Activated CD8-positive, alpha-beta memory T cell treated with anti-CD3 and anti-CD28 coated beads, Interleukin-2, amount 50 U/mL, for 4 hours (primary cell): ENCODE results near the gene MUC12.
"Not testable (repeated sequence)": the region's sequence is repeated elsewhere in the genome, so short reads cannot be mapped to it uniquely, and the experiment has no call there.

ENCODE experiments used
- DNase-seq: peaks from one replicate; pipeline ENCODE4 v3.0.0-alpha.2; 2020

Gene MUC12, protein sequence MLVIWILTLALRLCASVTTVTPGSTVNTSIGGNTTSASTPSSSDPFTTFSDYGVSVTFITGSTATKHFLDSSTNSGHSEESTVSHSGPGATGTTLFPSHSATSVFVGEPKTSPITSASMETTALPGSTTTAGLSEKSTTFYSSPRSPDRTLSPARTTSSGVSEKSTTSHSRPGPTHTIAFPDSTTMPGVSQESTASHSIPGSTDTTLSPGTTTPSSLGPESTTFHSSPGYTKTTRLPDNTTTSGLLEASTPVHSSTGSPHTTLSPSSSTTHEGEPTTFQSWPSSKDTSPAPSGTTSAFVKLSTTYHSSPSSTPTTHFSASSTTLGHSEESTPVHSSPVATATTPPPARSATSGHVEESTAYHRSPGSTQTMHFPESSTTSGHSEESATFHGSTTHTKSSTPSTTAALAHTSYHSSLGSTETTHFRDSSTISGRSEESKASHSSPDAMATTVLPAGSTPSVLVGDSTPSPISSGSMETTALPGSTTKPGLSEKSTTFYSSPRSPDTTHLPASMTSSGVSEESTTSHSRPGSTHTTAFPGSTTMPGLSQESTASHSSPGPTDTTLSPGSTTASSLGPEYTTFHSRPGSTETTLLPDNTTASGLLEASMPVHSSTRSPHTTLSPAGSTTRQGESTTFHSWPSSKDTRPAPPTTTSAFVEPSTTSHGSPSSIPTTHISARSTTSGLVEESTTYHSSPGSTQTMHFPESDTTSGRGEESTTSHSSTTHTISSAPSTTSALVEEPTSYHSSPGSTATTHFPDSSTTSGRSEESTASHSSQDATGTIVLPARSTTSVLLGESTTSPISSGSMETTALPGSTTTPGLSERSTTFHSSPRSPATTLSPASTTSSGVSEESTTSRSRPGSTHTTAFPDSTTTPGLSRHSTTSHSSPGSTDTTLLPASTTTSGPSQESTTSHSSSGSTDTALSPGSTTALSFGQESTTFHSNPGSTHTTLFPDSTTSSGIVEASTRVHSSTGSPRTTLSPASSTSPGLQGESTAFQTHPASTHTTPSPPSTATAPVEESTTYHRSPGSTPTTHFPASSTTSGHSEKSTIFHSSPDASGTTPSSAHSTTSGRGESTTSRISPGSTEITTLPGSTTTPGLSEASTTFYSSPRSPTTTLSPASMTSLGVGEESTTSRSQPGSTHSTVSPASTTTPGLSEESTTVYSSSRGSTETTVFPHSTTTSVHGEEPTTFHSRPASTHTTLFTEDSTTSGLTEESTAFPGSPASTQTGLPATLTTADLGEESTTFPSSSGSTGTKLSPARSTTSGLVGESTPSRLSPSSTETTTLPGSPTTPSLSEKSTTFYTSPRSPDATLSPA (N-terminal part only)

DNA sequence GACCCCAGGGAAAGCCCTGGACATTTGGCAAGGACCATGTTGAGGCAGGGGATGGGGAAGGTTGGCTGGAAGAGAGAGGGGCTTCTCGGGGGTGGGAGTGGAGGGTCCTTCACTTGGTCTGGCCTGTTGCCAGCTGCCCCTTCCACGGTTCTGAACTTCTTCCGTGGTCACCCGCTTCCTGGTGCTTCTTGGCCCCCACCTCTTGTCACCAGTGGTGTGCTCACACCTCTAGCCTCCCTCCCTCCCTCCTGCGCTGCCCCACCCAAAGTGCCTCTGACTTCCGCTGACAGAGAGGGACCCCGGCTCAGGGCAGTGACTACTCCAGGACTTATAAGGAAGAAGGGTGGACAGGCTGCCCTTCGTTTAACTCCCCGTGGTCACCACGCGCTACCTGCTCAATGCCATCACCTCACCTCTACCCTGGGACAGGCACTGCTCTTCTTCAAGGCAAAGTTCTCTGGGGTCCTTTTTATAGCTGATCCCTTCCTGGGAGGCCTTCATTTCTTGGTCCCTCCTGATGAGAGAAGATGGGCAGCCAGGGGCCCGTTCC is at the start of gene MUC12:
Gene MUC12, plus strand, starts transcription at position 500 of the 550 bp plus-strand sequence. CDS start 58 bp downstream, outside the sequence.
- DNase-seq = no peak

DNA sequence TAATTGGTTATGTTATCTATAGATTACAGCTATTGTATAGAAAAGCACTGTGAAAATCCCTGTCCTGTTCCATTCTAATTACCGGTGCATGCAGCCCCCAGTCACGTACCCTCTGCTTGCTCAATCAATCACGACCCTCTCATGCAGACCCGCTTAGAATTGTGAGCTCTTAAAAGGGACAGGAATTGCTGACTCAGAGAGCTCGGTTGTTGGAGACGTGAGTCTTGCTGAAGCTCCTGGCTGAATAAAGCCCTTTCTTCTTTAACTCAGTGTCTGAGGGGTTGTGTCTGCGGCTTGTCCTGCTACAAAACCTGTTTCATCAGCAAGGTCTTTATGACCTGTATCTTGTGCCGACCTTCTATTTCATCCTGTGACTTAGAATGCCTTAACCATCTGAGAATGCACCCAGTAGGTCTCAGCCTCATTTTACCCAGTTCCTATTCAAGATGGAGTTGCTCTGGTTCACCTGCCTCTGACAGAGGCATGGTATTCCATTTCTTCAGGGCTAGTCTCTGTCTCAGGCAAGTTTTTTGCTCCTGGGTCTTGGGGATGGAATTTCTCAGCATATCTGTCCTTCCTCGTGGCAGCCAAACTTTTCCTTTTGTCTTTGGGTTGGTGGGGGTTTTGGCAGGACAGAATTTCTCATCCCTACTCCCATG is 49.5 kb upstream of the MUC12 start:
- not testable (repeated sequence) for DNase-seq

DNA sequence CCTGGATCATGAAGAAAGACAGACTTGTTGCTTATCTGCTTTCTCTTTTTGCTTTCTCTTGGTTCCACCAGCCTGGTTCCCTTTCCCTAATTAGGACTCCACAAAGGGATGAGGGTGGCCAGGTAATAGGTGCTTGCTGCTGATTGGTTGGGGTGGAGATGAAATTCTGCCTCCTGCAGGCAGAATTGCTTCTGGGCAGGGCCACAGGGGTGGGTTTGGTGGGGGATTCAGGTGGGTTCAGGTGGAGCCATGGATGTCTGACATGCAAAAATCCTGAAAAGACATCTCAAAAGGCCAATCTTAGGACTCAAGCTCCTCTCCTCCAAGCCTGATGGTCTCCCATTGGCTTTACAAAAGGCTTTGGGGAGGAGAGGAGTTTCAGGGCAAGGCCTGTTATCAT is 48.3 kb upstream of the MUC12 start:
- DNase-seq = no peak

DNA sequence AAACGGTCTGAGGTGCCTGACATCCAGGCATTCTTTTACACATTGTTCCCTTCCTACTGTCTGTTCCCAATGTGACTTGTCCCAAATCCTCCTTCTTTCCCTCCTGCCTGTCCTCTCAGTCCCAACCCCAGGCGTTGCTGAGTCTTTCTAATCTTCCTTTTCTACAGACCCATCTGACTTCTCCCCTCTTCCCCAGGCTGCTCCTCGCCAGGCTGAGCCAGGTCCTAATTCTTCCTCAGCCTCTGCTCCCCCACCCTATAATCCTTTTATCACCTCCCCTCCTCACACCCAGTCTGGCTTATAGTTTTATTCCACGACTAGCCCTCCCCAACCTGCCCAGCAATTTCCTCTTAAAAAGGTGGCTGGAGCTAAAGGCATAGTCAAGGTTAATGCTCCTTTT is 45.7 kb upstream of the MUC12 start:
- DNase-seq = not testable (repeated sequence)

DNA sequence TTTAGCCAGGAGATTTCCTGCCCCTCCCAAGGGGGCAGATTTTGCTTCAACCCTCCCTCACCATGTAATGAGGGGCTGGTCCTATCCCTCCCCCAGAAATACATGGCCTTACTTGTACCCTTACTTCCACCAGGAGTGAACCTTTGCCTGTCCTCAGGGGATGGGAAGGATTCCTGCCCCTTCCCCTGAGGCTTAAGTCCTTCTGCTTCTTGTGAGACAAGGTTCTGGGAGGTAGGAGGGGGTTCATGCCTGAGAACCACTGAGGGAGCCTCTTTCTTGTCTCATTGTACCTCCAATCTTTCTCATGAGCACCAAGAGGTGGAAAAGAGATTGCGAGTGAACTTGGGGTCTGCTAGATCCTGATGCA is 39.6 kb upstream of the MUC12 start:
- DNase-seq = no peak

DNA sequence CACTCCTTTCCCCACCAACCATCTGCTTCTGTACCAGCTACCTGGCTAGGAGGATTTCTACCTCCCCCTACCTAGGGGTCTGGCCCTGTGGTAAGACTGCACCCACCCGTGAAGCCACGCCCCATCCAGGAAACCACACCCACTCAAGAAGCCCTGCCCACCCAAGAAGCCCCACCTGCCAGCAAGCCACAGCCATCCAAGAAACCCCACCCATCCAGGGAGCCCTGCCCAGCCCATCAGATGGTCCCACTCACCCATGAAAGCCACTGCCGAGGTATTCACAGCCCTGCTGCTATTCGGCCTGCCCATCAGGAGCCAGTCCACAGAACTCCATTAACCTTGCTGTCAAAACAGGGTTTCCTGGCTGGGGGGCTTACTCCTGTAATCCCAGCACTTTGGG is 35.6 kb upstream of the MUC12 start:
- DNase-seq = no peak

DNA sequence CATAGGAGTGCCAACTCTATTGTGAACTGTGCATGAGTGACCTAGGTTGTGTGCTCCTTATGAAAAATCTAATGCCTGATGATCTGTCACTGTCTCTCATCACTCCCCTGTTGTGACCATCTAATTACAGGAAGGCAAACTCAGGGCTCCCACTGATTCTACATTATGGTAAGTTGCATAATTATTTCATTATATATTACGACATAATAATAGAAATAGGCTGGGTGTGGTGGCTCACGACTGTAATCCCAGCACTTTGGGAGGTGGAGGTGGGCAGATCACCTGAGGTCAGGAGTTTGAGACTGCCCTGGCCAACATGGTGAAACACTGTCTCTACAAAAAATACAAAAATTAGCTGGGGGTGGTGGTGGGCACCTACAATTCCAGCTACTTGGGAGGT is 34.0 kb upstream of the MUC12 start:
- not testable (repeated sequence) for DNase-seq

DNA sequence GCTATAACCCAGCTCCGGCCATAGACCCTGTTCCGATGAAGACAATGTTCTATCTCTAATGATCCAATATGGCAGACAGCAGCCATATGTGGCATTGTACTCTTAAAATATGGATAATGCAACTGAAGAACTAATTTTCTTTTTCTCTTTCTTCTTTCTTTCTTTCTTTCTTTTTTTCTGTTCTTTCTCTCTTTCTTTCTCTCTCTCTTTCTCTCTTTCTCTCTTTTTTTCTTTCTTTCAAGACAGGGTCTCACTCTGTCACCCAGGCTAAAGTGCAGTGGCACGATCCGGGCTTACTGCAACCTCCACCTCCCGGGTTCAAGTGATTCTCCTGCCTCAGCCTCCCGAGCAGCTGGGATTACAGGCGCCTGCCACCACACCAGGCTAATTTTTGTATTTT is 33.2 kb upstream of the MUC12 start:
- DNase-seq = not testable (repeated sequence)

DNA sequence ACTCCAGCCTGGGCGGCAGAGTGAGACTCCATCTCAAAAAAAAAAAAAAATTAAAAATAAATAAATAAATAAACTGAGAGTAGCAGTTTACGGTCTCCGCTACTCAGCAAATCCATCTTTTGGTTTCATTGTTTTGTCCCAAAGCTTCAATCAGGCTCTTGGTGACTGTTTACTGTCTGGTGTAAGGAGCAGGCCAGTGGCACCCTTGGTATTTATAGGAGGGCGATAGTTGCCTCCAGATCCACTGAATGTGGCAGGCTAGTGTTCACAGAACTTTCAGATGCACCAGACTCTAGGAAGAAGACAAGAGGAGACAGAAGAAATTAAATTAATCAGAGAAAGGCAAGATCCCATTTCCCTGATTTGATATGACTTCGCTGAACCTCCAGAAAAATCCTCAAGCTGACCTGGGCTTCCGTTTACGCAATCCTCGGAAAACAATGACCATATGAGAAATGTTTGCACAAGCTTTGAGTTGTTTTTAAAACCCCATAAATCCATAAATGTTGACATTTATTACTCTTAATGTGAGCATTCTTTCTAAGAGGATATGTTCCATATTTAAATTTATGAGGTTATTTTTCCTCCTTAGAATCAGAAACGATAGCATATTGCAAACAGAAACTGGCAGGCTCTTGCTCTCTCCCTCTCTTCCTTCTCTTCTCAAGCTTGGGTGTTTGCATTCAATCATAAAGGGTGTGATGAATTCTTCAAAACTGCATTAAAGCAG is 27.2 kb upstream of the MUC12 start:
- no peak for DNase-seq

DNA sequence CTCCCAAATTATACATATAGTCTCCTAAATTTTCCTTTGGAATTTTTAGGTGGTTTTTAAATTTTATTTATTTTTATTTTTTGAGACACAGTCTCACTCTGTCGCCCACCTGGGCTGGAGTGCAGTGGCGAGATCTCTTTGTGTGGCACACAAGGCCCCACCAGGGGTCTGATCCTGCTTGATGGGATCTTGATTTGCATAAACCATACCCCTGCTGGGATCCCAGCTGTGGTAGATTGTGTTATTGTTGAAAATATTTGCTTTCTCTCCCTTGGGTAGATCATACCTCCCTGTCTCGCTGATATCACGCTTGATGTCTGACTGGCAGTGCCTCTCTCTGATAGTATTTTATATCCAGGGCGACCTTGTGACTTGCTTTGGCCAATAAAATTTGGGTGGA is 25.7 kb upstream of the MUC12 start:
- DNase-seq = no peak

DNA sequence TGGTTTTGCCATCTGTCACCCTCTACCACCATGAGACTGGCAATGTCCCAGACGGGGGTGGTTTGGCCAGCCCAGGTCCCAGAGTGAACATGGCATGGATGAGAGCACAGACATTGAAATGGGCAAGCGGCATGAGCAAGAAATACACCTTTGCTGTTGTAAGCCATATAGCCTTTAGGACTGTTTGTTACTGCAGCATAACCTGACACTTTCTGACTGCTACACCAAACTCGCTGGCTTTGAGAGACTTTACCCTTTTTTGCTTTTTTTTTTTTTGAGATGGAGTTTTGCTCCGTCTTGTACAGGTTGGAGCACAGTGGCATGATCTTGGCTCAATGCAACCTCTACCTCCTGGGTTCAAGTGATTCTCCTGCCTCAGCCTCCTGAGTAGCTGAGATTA is 25.2 kb upstream of the MUC12 start:
- DNase-seq = no peak

DNA sequence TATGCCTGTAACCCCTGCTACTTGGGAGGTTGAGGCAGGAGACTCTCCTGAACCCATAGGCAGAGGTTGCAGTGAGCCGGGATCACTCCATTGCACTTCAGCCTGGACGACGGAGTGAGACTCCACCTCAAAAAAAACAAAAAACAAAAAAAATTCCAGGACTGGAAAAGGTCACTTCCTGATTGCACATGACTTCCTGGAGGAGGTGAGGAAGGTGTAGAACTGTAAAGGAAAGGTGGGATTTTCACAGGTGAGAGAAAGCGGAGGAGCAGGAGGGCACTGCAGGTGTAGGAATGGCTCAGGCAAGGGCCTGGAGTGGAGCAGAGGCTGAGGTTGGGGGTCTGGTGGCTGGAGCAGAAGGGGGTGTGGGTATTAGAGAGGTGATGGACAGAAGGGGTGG is 23.3 kb upstream of the MUC12 start:
- no peak for DNase-seq

DNA sequence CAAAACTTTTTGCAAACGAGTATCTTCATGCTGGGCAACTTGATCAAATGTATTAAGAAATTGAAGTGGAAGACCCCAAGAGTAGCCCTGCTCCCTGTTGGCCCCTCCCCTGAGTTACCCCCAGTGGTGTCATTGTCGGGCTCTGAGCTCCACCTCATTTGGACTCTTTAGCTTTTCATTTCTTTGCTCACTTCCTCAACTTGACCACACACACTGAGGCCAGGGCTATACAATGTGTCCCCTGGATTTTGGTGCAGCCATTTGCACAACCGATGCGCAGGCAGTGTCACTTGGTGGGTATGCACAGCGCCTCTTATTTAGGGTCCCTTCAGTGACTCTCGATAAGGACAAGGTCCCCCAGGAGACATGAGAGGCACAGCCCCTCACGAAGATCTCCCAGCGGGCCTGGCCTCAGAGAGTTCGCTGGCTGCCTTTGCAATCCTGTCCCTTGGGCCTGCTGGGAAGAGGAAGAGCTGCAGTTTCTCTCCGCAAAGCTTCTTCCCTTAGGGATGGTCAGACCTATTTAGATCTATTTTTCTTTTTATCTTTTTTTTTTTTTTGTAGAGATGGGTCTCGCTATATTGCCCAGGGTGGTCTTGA is 22.5 kb upstream of the MUC12 start:
- DNase-seq = no peak

DNA sequence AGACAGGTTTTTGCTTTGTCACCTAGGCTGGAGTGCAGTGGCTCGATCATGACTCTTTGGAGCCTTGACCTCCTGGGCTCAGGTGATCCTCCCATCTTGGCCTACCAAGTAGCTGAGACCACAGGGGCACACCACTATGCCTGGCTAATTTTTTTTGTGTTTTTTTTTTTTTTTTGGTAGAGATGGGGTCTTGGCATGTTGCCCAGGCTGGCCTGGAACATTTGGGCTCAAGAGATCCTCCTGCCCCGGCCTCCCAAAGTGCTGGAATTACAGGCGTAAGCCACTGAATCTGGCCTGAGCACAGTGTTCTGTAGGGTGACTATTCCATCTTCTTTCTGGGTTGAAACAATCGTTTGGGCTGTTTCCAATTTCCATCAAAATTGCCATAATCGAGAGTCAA is 21.6 kb upstream of the MUC12 start:
- DNase-seq = no peak

DNA sequence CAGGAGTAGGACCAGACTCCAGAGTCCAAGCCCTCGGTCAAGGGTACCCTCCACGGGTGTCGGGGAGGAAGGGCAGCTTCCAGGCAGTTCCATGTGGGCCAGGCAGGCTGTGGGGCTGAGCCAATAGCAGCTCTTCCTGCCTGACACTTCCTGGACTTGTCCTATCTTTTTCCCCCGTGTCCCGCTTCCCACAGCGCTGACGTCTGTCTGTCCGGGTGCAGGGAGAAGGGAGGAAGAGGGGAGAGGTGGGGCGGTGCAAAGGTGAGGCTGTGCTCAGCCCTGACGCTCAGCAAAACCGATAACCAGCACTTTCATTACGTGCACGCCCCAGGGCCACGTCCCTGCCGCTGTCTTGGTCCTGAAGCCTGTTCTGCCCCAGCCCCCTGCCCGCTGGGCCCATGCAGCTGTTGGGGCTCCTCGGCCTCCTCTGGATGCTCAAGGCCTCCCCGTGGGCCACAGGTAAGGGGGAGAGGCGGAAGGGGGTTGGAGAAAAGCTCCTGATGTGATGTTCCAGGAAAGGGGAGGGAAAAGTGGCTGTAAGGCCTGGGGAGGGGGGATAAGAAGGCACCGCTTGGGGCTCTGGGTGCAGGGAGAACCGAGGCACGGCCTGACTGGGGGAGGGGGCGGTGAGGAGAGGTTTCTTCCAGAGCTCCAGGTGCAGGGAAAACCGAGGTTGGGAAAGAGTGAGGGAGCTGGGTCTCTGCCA is 20.0 kb upstream of the MUC12 start, which contains the start of gene MUC3A:
Gene MUC3A, plus strand, starts transcription at position 308 of the 706 bp plus-strand sequence. Its CDS starts 91 bp downstream, at position 399.
- DNase-seq = no peak

DNA sequence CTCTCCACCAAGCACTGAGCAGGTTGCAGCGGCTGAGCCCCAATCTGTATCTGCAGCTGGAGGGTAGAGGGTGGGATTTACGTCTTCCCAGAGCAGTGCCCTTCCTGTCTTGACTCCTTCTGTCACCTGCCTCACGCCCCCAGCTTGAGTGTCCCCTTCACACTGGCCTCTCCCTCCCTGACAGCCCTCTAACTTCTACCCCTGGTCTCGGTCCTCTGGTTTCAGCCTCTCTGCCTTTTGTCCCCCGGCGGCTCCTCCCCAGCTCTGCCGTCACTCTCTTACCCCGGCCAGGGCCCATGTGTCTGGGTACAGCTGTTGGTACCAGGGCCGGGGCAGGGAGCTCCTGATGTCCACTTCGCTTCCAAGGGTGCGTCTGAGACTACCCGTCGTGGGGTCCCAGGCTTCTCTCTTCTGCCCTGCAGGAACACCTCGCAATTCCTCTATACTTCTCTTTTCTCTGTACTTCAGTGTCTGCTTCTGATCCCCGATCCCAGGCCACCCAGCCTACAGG is 19.4 kb upstream of the MUC12 start:
- DNase-seq = no peak

DNA sequence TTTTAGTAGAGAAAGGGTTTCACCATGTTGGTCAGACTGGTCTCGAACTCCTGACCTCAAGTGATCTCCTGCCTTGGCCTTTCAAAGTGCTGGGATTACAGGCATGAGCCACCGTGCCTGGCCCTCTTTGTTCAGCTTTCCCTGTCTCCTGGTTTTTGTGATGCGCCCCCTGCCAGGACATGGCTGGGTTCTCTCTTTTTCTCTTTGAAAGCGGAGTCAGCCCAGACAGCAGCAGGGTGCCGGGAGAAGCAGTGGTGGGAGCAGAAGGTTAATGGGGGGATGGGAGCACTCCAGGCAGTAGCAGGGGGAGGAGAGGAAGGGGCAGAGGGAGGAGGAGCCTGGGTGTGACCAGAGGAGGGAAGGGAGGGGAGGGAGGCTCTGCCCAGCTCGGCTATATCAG is 18.2 kb upstream of the MUC12 start:
- DNase-seq = no peak

DNA sequence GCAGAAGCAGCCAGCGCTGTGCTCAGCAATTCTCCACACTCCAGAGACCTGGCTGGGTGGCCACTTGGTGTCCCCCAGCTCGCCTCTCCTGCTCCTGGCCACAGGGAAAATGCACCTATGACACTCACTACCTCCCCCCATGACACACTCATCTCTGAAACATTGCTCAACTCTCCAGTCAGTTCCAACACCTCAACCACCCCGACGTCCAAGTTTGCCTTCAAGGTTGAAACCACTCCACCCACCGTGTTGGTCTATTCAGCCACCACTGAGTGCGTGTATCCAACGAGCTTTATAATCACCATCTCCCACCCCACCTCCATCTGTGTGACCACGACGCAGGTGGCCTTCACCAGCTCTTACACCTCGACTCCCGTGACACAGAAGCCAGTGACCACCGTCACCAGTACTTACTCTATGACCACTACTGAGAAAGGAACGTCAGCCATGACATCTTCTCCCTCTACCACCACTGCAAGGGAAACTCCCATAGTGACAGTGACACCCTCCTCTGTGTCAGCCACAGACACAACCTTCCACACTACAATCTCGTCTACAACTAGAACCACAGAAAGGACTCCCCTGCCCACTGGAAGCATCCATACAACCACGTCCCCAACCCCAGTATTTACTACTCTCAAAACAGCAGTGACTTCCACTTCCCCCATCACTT is 17.3 kb upstream of the MUC12 start:
- DNase-seq = no peak

DNA sequence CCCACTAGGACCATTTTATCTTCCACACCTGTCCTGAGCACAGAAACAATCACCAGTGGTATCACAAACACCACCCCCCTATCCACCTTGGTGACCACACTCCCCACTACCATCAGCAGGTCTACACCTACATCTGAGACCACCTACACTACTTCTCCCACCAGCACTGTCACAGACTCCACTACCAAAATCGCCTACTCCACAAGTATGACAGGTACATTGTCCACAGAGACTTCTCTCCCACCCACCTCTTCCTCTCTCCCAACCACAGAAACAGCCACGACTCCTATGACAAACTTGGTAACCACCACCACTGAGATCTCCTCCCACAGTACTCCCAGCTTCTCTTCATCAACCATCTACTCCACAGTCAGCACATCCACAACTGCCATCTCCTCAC is 16.7 kb upstream of the MUC12 start:
- DNase-seq = no peak
